GM06990 (cell line): Measurements from ENCODE around the gene EYA2.

Experiments
- DNase-seq: peaks from one replicate; pipeline ENCODE4 v3.0.0-alpha.2; 2011; ENCODE audit not compliant: insufficient read length; ENCODE audit errors: extremely low read depth
- H3K27me3 ChIP-seq: replicated peaks from 2 replicates; pipeline ENCODE4 v1.6.0; 2011; ENCODE audit warnings: low read length; ENCODE audit not compliant: control insufficient read depth, insufficient read depth
- H3K36me3 ChIP-seq: 2 replicates; pipeline ENCODE4 v1.5.1; 2011; ENCODE audit warnings: low read length; ENCODE audit not compliant: control insufficient read depth, insufficient read depth
- H3K4me3 ChIP-seq: replicated peaks from 2 replicates; pipeline ENCODE4 v1.5.1; 2011; ENCODE audit warnings: low read depth, mild to moderate bottlenecking, control low read depth, low read length
- CTCF ChIP-seq: IDR thresholded peaks from 2 replicates; pipeline ENCODE4 v1.5.1; 2011; ENCODE audit warnings: low read length, control low read depth, mild to moderate bottlenecking, inconsistent platforms; ENCODE audit not compliant: insufficient read depth, poor library complexity, severe bottlenecking

The EYA2 gene

GRCh38 chr20:47122560-47122959 lies 227.9 kb downstream of the EYA2 start:
- no peak for TF ChIP-seq CTCF
- Histone ChIP-seq H3K36me3 (no peaks in the 10 kb centered on the region; the same call in 1 of the 2 replicates), H3K27me3 (no peaks in the 10 kb centered on the region), H3K4me3 (no peak overlapping the region)
- DNase-seq: no peak

GRCh38 chr20:47124181-47124717 lies 229.6 kb downstream of the EYA2 start:
- TF ChIP-seq CTCF: no peak
- H3K36me3 ChIP-seq: no peaks in the 10 kb centered on the region
- DNase-seq: no peak
- H3K4me3 ChIP-seq: no peak overlapping the region
- no peaks in the 10 kb centered on the region for H3K27me3 ChIP-seq

- H3K36me3 ChIP-seq: no peaks in the 10 kb centered on the region
- no peak for DNase-seq
- H3K4me3 ChIP-seq: no peak overlapping the region
- TF ChIP-seq CTCF: no peak
- no peaks in the 10 kb centered on the region for H3K27me3 ChIP-seq
Measured at GRCh38 chr20:47125508-47125757, 230.8 kb downstream of the EYA2 start.

GRCh38 chr20:47125758-47126591 lies 231.3 kb downstream of the EYA2 start:
- TF ChIP-seq CTCF: no peak
- no peak for DNase-seq

GRCh38 chr20:47126709-47127108 lies 232.1 kb downstream of the EYA2 start:
- TF ChIP-seq CTCF: no peak
- no peak for DNase-seq
- Histone ChIP-seq H3K36me3 (no peaks in the 10 kb centered on the region), H3K27me3 (no peaks in the 10 kb centered on the region), H3K4me3 (no peak overlapping the region)

More at GRCh38 chr20:47125758-47126591, 231.3 kb downstream of the EYA2 start:
- Histone ChIP-seq H3K4me3 (no peak overlapping the region), H3K27me3 (no peaks in the 10 kb centered on the region), H3K36me3 (no peaks in the 10 kb centered on the region)
